Skeletal muscle satellite cell (primary cell): ENCODE data around the gene DNAAF5.

Experiments used
- H3K27me3 ChIP-seq: 2 replicates; pipeline ENCODE4 v1.7.0; 2013; ENCODE audit warnings: low read length; ENCODE audit not compliant: control insufficient read depth, insufficient read depth
- H3K36me3 ChIP-seq: 2 replicates; pipeline ENCODE4 v1.7.0; 2013; ENCODE audit warnings: mild to moderate bottlenecking, control low read depth, low read length; ENCODE audit not compliant: insufficient read depth
- H3K4me1 ChIP-seq: 2 replicates; pipeline ENCODE4 v1.7.0; 2013; ENCODE audit warnings: low read length; ENCODE audit not compliant: control insufficient read depth, insufficient read depth
- H3K4me2 ChIP-seq: 2 replicates; pipeline ENCODE4 v1.7.0; 2013; ENCODE audit warnings: mild to moderate bottlenecking, low read length
- H3K4me3 ChIP-seq: 2 replicates; pipeline ENCODE4 v1.7.0; 2013; ENCODE audit warnings: low read length
- H3K9ac ChIP-seq: 2 replicates; pipeline ENCODE4 v1.7.0; 2013; ENCODE audit warnings: mild to moderate bottlenecking, low read depth, low read length, moderate library complexity
- H3K9me3 ChIP-seq: replicated peaks from 2 replicates; pipeline ENCODE4 v1.7.0; 2013; ENCODE audit warnings: mild to moderate bottlenecking, control low read depth, low read length

The DNAAF5 gene

DNA sequence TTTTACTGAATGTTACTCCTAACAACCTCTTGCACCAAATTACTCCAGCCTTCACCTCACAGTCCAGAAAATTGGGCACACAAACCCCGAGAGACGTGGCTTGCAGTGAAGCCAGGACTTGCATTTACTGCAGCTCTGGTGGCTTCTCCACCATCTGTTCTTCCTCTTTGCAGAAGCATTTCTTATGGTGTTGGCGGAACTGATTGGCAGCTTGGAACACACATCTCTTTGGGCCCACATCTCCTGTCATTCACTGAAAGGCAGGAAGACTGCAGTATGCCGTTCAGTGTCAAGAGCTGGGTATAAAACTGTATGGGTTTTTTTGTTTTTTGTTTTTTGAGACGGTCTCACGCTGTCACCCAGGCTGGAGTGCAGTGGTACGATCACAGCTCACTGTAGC, 38.9 kb downstream of the DNAAF5 start:
- no peaks in the 10 kb centered on the region for H3K27me3 ChIP-seq
- H3K9ac ChIP-seq: no peak overlapping the region
- H3K4me3 ChIP-seq: no peak overlapping the region
- peaks cover 35% of the 10 kb centered on the region for H3K36me3 ChIP-seq
- H3K4me1 ChIP-seq: no peaks in the 10 kb centered on the region
- no peak overlapping the region for H3K4me2 ChIP-seq
- H3K9me3 ChIP-seq: no peaks in the 10 kb centered on the region

DNA sequence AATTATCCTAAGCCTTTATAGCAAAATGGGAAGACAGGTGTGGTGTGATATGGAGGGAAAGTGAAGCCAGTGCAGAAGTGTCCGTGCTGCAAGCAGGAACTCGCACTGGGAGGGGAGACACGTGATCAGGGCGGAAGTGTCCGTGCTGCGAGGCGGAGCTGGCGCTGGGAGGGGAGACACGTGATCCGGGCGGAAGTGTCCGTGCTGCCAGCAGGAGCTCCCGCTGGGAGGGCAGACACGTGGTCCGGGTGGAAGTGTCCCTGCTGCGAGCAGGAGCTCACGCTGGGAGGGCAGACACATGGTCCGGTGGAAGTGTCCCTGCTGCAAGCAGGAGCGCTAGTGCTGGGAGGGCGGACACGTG, 41.1 kb downstream of the DNAAF5 start:
- Histone ChIP-seq H3K4me2 (no peak overlapping the region), H3K9ac (no peak overlapping the region), H3K9me3 (no peaks in the 10 kb centered on the region), H3K27me3 (no peaks in the 10 kb centered on the region), H3K36me3 (peaks cover 33% of the 10 kb centered on the region), H3K4me3 (no peak overlapping the region), H3K4me1 (peaks cover 7% of the 10 kb centered on the region)

DNA sequence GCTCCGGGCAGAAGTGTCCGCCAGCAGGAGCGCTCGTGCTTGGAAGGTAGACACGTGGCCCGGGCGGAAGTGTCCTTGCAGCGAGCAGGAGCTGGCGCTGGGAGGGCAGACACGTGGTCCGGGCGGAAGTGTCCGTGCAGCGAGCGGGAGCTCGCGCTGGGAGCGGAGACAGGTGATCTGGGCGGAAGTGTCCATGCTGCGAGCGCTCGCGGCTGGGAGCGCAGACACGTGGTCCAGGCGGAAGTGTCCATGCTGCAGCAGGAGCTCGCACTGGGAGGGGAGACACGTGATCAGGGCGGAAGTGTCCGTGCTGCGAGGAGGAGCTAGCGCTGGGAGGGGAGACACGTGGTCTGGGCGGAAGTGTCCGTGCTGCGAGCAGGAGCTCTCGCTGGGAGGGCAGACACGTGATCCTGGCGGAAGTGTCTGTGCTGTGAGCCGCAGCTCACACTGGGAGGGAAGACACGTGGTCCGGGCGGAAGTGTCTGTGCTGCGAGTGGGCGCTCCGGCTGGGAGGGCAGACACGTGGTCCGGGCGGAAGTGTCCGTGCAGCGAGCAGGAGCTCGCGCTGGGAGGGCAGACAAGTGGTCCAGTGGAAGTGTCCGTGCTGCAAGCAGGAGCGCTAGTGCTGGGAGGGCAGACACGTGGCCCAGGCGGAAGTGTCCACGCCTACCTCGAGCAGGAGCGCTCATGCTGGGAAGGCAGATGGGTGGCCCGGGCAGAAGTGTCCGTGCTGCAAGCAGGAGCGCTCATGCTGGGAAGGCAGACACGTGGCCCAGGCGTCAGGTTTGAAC, 41.6 kb downstream of the DNAAF5 start:
- no peak overlapping the region for H3K4me3 ChIP-seq
- no peak overlapping the region for H3K4me2 ChIP-seq
- H3K9ac ChIP-seq: no peak overlapping the region
- no peaks in the 10 kb centered on the region for H3K27me3 ChIP-seq
- peaks cover 33% of the 10 kb centered on the region for H3K36me3 ChIP-seq
- H3K9me3 ChIP-seq: no peaks in the 10 kb centered on the region
- H3K4me1 ChIP-seq: peaks cover 7% of the 10 kb centered on the region

DNA sequence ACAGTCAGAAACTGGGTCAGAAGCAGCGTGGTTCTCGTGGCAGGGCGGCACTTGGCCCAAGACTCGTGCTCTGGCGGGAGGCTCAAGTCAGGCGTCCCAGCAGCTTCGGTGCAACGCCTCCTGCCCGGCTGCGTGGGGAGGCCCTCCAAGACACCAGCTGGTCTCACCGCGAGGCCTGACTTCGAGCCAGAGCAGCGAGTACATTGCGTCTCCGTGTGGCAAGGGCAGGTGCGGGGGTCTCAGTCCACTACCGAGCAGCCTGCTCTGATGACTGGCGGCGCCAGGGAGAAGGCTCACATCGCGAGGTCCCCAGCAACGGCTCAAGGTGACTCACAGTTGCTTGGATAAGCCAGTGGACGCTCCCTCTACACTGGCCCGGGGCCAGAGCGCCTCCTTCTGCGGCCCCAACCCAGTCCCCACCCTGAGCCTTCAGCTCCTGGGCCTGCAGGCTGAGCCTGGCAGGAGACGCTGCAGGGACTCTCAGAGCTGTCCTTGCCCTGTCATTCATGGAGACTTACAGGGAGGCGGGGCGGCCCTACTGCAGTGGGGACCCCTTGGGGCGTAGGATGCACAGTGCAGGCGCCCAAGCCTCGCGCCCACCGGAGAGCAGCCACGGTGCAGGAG, 42.5 kb downstream of the DNAAF5 start:
- Histone ChIP-seq H3K27me3 (no peaks in the 10 kb centered on the region), H3K4me2 (no peak overlapping the region), H3K9me3 (no peaks in the 10 kb centered on the region), H3K9ac (no peak overlapping the region), H3K36me3 (peaks cover 33% of the 10 kb centered on the region), H3K4me1 (peaks cover 7% of the 10 kb centered on the region), H3K4me3 (no peak overlapping the region)

DNA sequence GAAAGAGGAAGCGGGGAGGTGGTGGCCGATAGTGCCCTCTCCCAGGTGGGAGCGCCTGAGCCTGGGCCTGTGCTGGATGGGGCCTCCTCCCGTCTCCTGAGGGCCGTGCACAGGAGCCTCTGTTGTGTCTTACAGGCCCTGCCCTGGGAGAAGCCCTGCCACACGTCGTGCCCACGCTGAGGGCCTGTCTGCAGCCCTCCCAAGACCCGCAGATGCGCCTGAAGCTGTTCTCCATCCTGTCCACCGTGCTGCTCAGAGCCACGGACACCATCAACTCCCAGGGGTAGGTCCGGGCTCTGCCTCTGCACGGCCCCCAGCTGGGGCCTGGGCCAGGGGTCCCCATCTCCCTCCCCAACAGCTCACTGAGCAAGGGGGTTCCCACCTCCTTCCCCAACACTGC, 43.8 kb downstream of the DNAAF5 start:
- H3K27me3 ChIP-seq: no peaks in the 10 kb centered on the region
- peaks cover 27% of the 10 kb centered on the region for H3K36me3 ChIP-seq
- H3K4me1 ChIP-seq: peaks cover 7% of the 10 kb centered on the region
- no peak overlapping the region for H3K4me2 ChIP-seq
- no peak overlapping the region for H3K9ac ChIP-seq
- H3K9me3 ChIP-seq: no peaks in the 10 kb centered on the region
- H3K4me3 ChIP-seq: no peak overlapping the region

DNA sequence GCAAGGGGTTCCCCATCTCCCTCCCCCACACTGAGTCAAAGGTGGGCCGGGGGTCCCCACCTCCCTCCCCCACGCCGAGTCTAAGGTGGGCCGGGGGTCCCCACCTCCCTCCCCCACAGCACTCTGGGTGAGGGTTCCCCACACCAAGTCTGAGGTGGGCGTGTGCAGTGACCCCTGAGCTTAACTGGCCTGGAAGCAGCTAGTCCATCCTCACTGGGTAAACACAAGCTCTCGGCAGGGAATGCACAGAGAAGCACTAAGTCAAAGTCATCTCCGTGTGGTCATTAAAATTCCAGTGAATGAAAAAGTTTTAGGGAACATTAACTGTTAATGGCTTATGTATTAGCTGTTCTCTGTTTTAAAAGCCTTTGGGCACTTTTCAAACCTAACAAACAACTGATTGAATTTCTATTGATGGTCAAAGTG, 44.3 kb downstream of the DNAAF5 start:
- no peaks in the 10 kb centered on the region for H3K9me3 ChIP-seq
- peaks cover 7% of the 10 kb centered on the region for H3K4me1 ChIP-seq
- peaks cover 26% of the 10 kb centered on the region for H3K36me3 ChIP-seq
- H3K4me2 ChIP-seq: no peak overlapping the region
- H3K27me3 ChIP-seq: no peaks in the 10 kb centered on the region
- no peak overlapping the region for H3K4me3 ChIP-seq
- H3K9ac ChIP-seq: no peak overlapping the region

DNA sequence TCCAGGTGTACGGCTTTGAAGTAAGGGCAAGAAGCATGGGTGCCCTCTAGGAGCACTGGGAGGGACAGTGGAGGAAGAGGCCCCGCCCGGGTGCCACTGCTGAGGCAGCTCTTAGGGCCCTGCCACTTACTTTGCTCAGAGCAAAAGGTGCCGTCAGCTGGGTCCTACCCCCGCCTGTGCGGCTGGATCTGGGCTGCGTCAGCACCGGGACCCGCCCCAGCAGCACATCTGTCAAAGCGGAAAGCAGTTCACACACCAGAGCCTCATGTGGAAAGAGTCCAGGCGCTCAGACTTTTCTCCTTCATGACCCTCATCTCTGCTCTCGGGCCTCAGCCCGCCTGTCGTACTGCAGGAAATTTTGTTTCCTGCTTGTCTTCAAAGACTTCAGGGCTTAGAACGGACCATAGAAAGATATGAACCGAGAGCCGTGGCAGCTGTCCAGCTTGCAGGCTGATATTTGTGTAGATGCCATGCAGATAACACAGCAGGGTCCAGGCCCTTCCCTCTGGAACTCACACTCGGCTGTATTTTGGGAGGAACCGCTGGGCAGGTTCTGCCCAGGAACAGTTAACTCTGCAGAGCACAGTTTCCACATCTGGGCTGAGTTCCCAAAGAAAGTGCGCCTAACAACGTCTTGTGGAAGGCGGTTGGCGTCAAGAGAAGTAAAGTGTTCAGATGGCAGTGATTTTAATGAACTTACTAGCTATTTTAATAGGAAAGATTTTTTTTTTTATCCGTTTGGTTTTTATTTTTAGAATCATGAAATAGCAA, 44.9 kb downstream of the DNAAF5 start:
- no peak overlapping the region for H3K4me2 ChIP-seq
- peaks cover 7% of the 10 kb centered on the region for H3K4me1 ChIP-seq
- peaks cover 24% of the 10 kb centered on the region for H3K36me3 ChIP-seq
- H3K9me3 ChIP-seq: no peaks in the 10 kb centered on the region
- no peaks in the 10 kb centered on the region for H3K27me3 ChIP-seq
- no peak overlapping the region for H3K9ac ChIP-seq
- H3K4me3 ChIP-seq: no peak overlapping the region

DNA sequence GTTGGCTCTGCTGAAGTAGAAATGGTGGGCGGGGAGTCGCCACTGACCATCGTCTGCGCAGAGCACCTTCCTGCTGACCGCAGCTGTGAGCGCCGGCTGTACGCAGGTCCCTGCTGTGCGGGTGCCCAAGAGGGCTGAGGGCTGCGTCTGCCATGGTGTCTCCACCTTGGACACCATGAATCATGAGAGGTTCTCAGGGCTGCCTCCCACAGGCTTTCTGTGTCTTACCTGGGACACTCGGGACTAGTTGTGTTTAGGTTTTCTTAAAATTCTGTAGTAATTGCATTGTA, 45.5 kb downstream of the DNAAF5 start:
- H3K4me2 ChIP-seq: no peak overlapping the region
- H3K27me3 ChIP-seq: no peaks in the 10 kb centered on the region
- no peaks in the 10 kb centered on the region for H3K9me3 ChIP-seq
- no peak overlapping the region for H3K9ac ChIP-seq
- H3K36me3 ChIP-seq: peaks cover 24% of the 10 kb centered on the region
- no peak overlapping the region for H3K4me3 ChIP-seq
- peaks cover 9% of the 10 kb centered on the region for H3K4me1 ChIP-seq

DNA sequence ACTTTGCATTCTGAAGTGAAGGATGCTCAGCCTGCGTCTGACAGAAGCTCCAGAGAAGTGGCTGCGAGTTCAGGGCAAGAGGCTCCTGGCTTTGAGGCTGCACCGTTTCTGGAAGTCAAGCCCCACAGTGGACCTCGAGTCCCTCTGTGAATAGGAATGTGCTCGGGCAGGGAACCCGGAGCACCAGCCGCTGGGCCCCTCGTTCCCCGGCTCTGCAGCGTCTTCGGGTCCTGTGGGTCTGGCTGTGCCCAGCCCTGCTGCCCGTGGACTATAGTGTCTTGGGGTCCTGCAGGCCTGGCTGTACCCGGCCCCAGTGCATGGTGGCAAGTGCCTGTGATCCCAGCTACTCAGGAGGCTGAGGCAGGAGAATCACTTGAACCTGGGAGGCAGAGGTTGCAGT, 45.9 kb downstream of the DNAAF5 start:
- Histone ChIP-seq H3K4me3 (no peak overlapping the region), H3K4me2 (no peak overlapping the region), H3K27me3 (no peaks in the 10 kb centered on the region), H3K36me3 (peaks cover 24% of the 10 kb centered on the region), H3K9ac (no peak overlapping the region), H3K4me1 (peaks cover 10% of the 10 kb centered on the region), H3K9me3 (no peaks in the 10 kb centered on the region)

DNA sequence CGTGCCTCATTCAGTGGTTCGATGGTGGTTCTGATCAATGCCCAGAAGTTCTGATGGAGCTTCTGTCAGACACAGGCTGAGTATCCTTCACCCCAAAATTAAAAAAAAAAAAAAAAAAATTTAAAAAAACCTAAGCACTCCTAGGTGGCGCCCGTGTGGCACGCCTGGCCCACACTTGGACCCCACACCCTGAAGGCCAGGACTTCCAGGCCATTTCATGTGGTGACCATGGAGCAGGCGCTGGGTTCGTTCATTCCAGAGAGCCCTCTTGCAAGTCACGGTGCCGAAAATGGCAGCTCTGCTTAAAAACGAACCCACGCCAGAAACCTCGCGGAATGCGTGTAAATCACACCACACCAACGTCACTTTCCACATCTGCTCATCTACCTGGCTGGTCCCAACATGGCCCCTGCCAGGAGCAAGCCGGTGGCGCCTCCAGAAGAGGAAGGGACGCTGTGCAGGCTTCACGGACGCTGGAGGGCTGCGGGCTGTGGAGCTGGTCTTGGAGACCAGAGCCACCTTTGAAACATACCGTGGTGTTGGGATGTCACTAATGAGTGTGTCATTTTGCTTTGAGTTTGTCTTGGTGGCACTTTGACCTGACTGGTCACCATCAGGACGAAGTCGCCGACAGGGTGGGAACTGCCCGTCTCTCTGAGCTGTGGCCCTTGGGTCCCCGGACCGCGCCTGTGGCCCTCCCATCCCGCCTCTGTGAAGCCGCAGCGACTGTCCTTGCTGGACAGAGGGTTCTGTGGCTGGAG, 46.5 kb downstream of the DNAAF5 start:
- Histone ChIP-seq H3K4me2 (no peak overlapping the region), H3K9me3 (no peaks in the 10 kb centered on the region), H3K36me3 (peaks cover 26% of the 10 kb centered on the region), H3K9ac (no peak overlapping the region), H3K27me3 (no peaks in the 10 kb centered on the region), H3K4me1 (peaks cover 10% of the 10 kb centered on the region), H3K4me3 (no peak overlapping the region)

DNA sequence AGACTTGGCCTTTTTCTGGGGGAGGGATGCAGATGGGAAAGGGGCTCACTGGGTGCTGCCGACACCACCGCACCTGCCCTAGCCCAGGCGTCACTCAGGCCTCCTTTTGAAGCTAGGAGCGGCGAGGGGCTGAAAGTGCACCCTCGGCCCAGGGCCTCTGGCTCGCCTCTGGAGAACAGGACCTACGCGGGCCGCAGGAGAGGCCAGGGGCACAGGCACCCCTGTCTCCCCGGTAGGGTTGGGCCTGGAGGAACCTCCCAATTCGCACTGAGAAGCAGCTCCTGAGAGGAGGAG, 47.1 kb downstream of the DNAAF5 start:
- H3K9me3 ChIP-seq: no peaks in the 10 kb centered on the region
- peaks cover 10% of the 10 kb centered on the region for H3K4me1 ChIP-seq
- H3K9ac ChIP-seq: no peak overlapping the region
- peaks cover 29% of the 10 kb centered on the region for H3K36me3 ChIP-seq
- no peaks in the 10 kb centered on the region for H3K27me3 ChIP-seq
- no peak overlapping the region for H3K4me3 ChIP-seq
- H3K4me2 ChIP-seq: no peak overlapping the region
